CD4-positive, alpha-beta memory T cell (primary cell): ENCODE results near the gene PRSS38. TPM values are rescaled to one million over a fixed set of nuclear protein-coding genes. Genes with fewer than 3 reads are reported as not detected.

Source experiments
- CTCF ChIA-PET: fragments of 350-600 bp; sonication (Branson Sonifier 250); formaldehyde crosslinking; loops from one replicate; lab custom pipeline; 2021; ENCODE audit warnings: inconsistent platforms; ENCODE audit not compliant: partially characterized antibody; lab: Charles Lee
- POLR2A ChIA-PET: fragments of 350-600 bp; sonication (Branson Sonifier 250); formaldehyde crosslinking; loops from one replicate; lab custom pipeline; 2021; ENCODE audit not compliant: partially characterized antibody; lab: Charles Lee
- DNase-seq, 5 donors: peaks; one replicate each; pipeline versions ENCODE4 v3.0.0 to v3.0.0-alpha.2; 2020 to 2022; ENCODE audit warnings: mixed read lengths in 1 of 5
- H3K27ac ChIP-seq: one replicate; pipeline ENCODE4 v1.7.0; 2013; ENCODE audit warnings: low read depth, low read length
- H3K27me3 ChIP-seq: 2 replicates; pipeline ENCODE4 v1.7.0; 2013; ENCODE audit warnings: mild to moderate bottlenecking, low read length, moderate library complexity; ENCODE audit not compliant: insufficient read depth
- H3K36me3 ChIP-seq: 2 replicates; pipeline ENCODE4 v1.7.0; 2013; ENCODE audit warnings: mild to moderate bottlenecking, low read length, moderate library complexity; ENCODE audit not compliant: insufficient read depth
- H3K4me1 ChIP-seq: 2 replicates; pipeline ENCODE4 v1.7.0; 2013; ENCODE audit warnings: mild to moderate bottlenecking, low read length, moderate library complexity; ENCODE audit not compliant: insufficient read depth
- H3K4me3 ChIP-seq, 2 donors: one replicate each; pipeline ENCODE4 v1.7.0; 2013; ENCODE audit warnings: low read length in 2 of 2, mild to moderate bottlenecking in 1 of 2
- H3K9me3 ChIP-seq, 2 donors: one replicate each; pipeline ENCODE4 v1.7.0; 2013; ENCODE audit warnings: low read length in 2 of 2, control low read depth in 1 of 2; ENCODE audit not compliant: control insufficient read depth in 1 of 2
- H3K27ac Mint-ChIP-seq, 7 donors: one replicate each; pipeline ENCODE4 v1.8.0; 2020 to 2021; ENCODE audit warnings: mixed read lengths in 7 of 7, mild to moderate bottlenecking in 6 of 7, inconsistent platforms in 3 of 7, moderate library complexity in 3 of 7
- H3K27me3 Mint-ChIP-seq, 2 donors: one replicate each; pipeline ENCODE4 v1.8.0; 2020 to 2021; ENCODE audit warnings: mixed read lengths in 2 of 2
- H3K36me3 Mint-ChIP-seq, 2 donors: one replicate each; pipeline ENCODE4 v1.8.0; 2020 to 2021; ENCODE audit warnings: mixed read lengths in 2 of 2, inconsistent platforms in 1 of 2, mild to moderate bottlenecking in 1 of 2
- H3K4me1 Mint-ChIP-seq, 4 donors: one replicate each; pipeline ENCODE4 v1.8.0; 2020 to 2021; ENCODE audit warnings: mixed read lengths in 4 of 4, mild to moderate bottlenecking in 1 of 4
- H3K4me3 Mint-ChIP-seq, 8 donors: one replicate each; pipeline ENCODE4 v1.8.0; 2020 to 2021; ENCODE audit warnings: mixed read lengths in 8 of 8, mild to moderate bottlenecking in 7 of 8, moderate library complexity in 6 of 8, inconsistent platforms in 3 of 8
- H3K9me3 Mint-ChIP-seq, 8 donors: one replicate each; pipeline ENCODE4 v1.8.0; 2020 to 2021; ENCODE audit warnings: mixed read lengths in 8 of 8, mild to moderate bottlenecking in 5 of 8, inconsistent platforms in 3 of 8, moderate library complexity in 1 of 8
- intact Hi-C: fragments of 100-400 bp; cut with micrococcal nuclease; formaldehyde crosslinking; loops from one replicate; pipeline ENCODE4 v1.15.1; 2023
- polyA plus RNA-seq, 2 donors: library from polyadenylated mRNA; unstranded; fragments of 300-500 nt; fragmentation: Illumina TruSeq; gene quantifications; one replicate each; pipeline ENCODE4 v1.2.3, GENCODE V29; 2021
- total RNA-seq, 2 experiments: library from RNA; stranded (reverse); gene quantifications; one replicate each; pipeline ENCODE4 v1.2.3, GENCODE V29; 2021

PRSS38 gene
- total and polyA plus RNA-seq, 4 experiments from 2014 or later = not detected

DNA sequence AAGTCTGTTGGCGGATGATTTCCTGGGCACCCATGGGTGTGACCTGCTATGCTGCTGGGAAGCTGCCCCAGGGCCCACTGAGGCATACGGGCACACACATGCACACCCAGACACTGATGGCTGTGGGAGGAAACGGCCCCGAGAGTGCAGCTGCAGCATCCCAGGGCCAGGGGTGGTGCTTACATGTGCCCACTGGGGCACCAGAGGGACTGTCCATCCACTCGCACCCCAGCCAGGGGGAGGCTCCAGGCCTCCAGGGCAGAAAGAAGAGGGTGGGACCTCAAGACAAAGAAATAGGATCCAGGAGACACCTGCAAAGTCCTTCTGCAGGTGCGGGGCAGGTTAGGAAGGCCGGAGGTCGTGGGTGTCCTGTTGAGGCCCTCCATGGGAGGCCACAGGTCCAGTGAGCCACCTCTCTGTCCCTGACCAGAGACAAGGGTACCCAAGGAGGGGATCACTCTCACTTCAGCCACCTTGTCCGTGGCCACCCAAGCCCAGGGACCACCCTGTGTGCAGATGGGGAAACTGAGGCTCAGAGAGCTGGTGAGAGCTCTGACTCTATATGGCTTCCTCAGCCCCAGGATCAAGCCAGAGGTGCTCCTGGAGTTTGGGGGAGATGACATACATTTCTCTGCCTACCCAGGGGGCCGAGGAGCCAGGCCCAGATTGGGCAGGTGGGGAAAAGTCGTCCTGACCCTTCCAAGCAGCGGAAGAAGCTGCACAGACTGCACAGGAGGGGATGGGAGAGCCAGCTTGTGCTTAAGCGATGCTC, 75.2 kb downstream of the PRSS38 start:
- no peaks in the 10 kb centered on the region for H3K36me3 Mint-ChIP-seq
- DNase-seq = no peak
- no peak overlapping the region for H3K4me3 ChIP-seq
- H3K27me3 ChIP-seq = no peaks in the 10 kb centered on the region
- intact Hi-C loops = no loop called here
- peak overlapping the region in 4 of 7 donors; percentile 23 to 68 (median 53) for H3K27ac Mint-ChIP-seq
- CTCF ChIA-PET = no interaction called here
- H3K9me3 ChIP-seq = no peaks in the 10 kb centered on the region
- no peaks in the 10 kb centered on the region for H3K36me3 ChIP-seq
- H3K9me3 Mint-ChIP-seq = no peaks in the 10 kb centered on the region
- peaks cover 31% of the 10 kb centered on the region for H3K4me1 ChIP-seq
- no peaks in the 10 kb centered on the region for H3K27me3 Mint-ChIP-seq
- H3K27ac ChIP-seq = no peak overlapping the region
- H3K4me1 Mint-ChIP-seq = peaks cover 6 to 31% (median 21%) of the 10 kb centered on the region in 4 donors
- no peak overlapping the region for H3K4me3 Mint-ChIP-seq
- POLR2A ChIA-PET = no interaction called here

DNA sequence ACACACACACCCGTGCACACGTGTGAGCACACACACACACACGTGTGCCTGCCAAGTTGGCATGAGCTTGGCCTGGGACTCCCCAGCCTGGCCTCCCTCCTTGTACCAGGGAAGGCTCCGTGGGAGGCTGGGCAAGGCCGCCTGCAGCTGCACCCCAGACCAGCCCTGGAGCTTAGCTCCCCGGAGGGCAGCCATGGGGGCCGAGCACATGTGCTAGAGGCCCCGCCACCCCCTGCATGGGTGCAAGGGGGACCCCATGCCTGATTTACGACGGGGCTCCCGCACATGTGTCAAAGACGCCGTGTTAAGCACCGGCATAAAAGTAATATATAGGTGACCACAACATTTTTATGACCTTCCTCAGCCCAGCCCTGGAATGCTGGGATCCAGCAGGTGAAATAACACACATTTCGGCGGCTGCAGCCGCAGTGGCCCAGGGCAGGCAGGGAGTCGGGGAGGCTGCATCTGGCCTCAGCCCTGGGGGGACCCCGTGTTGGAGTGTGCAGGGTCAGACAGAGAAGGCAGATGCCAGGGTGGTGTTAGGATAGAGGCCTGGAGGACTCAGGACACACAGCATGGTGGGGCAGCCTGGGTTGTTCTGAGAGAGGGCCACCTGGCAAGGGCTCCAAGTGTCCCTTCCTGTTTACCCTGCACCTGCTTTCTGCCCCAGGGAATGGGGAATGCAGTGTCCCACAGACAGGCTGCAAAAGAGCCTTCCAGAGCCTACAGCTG, 75.9 kb downstream of the PRSS38 start:
- Histone ChIP-seq H3K4me1 (peaks cover 23% of the 10 kb centered on the region), H3K27ac (no peak overlapping the region), H3K9me3 (no peaks in the 10 kb centered on the region), H3K4me3 (no peak overlapping the region), H3K36me3 (no peaks in the 10 kb centered on the region), H3K27me3 (no peaks in the 10 kb centered on the region)
- Mint-ChIP-seq H3K9me3 (no peaks in the 10 kb centered on the region), H3K27me3 (no peaks in the 10 kb centered on the region), H3K36me3 (no peaks in the 10 kb centered on the region), H3K27ac (peak overlapping the region in 2 of 7 donors; percentile 36 to 46), H3K4me1 (peaks cover 3 to 28% (median 16%) of the 10 kb centered on the region in 4 donors), H3K4me3 (no peak overlapping the region)
- DNase-seq = no peak
- ChIA-PET CTCF (no interaction called here), POLR2A (interaction anchor here (0.8 kb wide), 1 partner anchor 103 kb away, joined by 3 read pairs; no protein-coding TSS in a partner anchor)
- intact Hi-C loops = no loop called here

DNA sequence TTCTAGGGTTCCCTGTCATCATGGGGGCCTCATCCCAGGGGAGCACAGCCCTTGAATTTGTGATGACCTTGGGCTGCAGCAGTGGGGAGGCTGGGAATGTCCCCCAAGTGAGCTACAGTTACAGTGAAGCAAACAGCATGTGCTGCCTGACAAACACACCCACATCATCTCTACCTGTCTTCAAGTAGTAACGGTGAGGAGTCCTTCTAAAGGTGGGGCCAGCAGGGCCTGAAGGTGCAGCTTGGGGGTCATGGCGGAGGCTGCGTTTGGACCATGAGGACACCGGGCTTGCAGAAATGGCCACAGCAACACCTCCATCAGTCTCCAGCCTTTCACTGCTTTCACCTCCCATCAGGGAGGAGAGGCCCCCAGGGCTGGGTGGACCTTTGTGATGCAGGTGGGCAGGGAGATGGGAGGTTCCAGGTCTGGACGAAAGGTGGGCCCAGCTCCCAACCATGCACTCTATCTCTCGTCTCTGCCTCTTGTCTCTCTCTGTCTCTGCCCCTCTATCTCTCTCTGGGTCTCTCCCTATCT, 76.5 kb downstream of the PRSS38 start:
- CTCF ChIA-PET = no interaction called here
- POLR2A ChIA-PET = interaction anchor here (0.8 kb wide), 1 partner anchor 104 kb away, joined by 3 read pairs; no protein-coding TSS in a partner anchor
- intact Hi-C loops = no loop called here
- Histone ChIP-seq H3K36me3 (no peaks in the 10 kb centered on the region), H3K4me1 (peaks cover 17% of the 10 kb centered on the region), H3K4me3 (no peak overlapping the region), H3K27ac (no peak overlapping the region), H3K27me3 (no peaks in the 10 kb centered on the region), H3K9me3 (no peaks in the 10 kb centered on the region)
- no peak for DNase-seq
- peaks cover 3 to 22% (median 12%) of the 10 kb centered on the region in 4 donors for H3K4me1 Mint-ChIP-seq
- no peaks in the 10 kb centered on the region for H3K36me3 Mint-ChIP-seq
- H3K27ac Mint-ChIP-seq = peak overlapping the region in 2 of 7 donors; percentile 36 to 46
- H3K27me3 Mint-ChIP-seq = no peaks in the 10 kb centered on the region
- no peak overlapping the region for H3K4me3 Mint-ChIP-seq
- no peaks in the 10 kb centered on the region for H3K9me3 Mint-ChIP-seq

DNA sequence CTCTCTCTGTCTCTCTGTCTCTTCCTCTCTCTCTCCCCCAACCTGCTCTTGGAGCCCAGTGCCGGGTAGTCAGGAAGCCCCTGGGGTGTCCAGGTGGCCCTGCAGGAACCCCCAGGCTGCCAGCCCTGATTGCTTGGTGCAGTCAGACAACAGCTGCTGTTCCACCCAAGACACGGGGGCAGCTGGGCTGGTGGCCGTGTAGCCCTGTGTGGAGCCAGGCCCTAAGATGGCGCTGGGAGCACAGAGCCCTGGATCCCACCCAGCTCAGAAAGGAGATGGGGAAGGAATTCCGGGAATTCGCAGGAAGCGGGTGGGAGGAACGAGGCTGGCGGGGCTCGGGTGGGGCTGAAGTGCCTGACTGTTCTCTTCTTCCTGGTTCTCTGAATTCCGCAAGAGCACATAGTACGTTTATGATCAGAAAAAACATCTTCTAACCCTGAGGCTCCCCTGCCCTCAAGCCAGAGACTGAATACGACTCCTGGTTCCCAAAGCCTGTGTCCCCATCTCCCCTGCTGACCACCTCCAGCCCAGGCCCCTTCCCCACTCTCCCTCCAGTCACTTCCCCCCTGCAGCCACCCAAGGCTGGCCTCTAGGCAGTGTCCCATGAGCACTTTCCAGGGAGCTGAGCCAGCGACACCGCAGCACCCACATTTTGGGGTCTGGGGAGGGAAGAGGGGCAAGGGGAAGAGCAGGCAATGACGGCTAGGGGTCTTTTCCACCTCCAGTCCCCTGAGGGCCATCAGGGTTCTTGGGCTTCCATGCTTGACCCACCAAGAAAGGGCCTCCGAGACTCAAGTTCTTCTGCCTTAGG, 77.2 kb downstream of the PRSS38 start:
- CTCF ChIA-PET = no interaction called here
- intact Hi-C loops = no loop called here
- POLR2A ChIA-PET = no interaction called here
- Mint-ChIP-seq H3K27ac (peak overlapping the region in 4 of 7 donors; percentile 22 to 88 (median 52)), H3K36me3 (no peaks in the 10 kb centered on the region), H3K9me3 (no peaks in the 10 kb centered on the region), H3K4me3 (no peak overlapping the region), H3K27me3 (no peaks in the 10 kb centered on the region), H3K4me1 (peaks cover 3 to 23% (median 12%) of the 10 kb centered on the region in 4 donors)
- no peaks in the 10 kb centered on the region for H3K36me3 ChIP-seq
- no peak overlapping the region for H3K27ac ChIP-seq
- DNase-seq = no peak
- peaks cover 10% of the 10 kb centered on the region for H3K4me1 ChIP-seq
- no peaks in the 10 kb centered on the region for H3K27me3 ChIP-seq
- no peaks in the 10 kb centered on the region for H3K9me3 ChIP-seq
- H3K4me3 ChIP-seq = no peak overlapping the region

DNA sequence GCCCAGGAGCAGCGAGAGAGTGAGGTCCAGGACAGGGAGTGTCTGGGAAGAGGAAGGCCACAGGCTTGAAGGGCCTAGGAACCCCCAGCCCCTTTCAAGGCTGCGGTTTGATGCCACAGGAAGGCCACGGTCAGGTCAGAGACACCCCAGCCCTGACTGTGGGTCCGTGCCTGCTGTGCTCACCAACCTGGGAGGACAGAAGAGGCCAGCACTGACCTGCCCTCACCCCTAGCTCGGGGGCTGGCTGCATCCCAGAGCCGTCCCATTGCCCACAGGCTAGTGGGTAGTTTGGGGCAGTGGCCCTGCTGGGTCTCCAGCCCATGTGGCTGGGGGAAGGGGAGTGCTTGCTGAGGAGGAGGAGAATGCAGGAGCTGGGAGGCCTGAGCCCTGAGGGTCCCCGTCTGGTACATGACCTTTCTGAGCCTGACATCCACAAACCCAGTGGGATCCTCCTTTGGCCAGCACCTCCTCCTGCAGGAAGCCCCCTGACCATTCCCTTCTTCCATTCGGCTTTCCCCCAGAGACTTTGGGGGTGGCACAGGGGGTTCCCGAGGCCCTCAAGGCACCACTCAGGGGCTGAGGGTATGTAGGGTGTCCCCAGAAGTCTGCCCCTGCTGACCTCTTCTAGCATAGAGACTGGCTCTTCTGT, 77.9 kb downstream of the PRSS38 start:
- CTCF ChIA-PET = interaction anchor here (0.6 kb wide), 1 partner anchor 955 kb away, joined by 4 read pairs; no protein-coding TSS in a partner anchor
- Mint-ChIP-seq H3K36me3 (no peaks in the 10 kb centered on the region), H3K27me3 (no peaks in the 10 kb centered on the region), H3K4me3 (no peak overlapping the region), H3K9me3 (no peaks in the 10 kb centered on the region), H3K4me1 (peaks cover 2 to 19% (median 12%) of the 10 kb centered on the region in 4 donors), H3K27ac (peak overlapping the region in 1 of 7 donors; percentile 42)
- no peaks in the 10 kb centered on the region for H3K36me3 ChIP-seq
- POLR2A ChIA-PET = no interaction called here
- intact Hi-C loops = no loop called here
- H3K27me3 ChIP-seq = no peaks in the 10 kb centered on the region
- H3K4me3 ChIP-seq = no peak overlapping the region
- H3K9me3 ChIP-seq = no peaks in the 10 kb centered on the region
- no peak overlapping the region for H3K27ac ChIP-seq
- peaks cover 3% of the 10 kb centered on the region for H3K4me1 ChIP-seq
- no peak for DNase-seq

DNA sequence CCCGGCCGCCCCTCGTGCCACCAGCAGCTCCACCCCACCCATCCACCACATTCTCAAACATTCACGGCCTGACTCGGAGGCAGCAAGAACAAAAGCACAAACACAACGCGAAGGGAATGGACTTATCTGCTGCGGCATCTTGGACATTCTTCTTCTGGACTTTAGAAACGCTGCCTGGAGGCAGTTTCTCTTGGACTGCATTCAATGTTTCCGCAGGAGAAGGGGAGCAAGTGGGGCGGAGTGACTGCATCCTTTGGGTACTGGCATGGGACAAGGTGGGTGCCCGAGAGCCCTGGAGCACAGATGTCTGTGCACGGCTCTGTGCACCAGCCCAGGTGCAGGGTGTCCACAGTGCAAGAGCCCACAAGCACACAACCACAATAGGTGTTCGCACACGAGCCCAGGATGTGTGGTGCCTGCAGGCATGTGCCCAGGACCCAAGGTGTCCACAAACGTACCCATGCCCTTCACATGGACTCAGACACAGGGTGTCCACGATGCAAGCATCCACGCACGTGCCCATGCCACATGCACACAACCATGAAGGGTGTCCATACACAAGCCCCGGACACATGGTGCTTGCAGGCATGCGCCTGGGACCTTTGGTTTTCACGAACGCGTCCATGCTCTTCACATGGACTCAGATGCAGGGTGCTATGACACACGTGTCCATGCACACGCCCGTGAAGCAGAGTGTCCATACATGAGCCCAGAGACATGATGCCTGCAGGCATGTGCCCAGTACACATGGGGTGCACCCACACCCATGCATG, 78.7 kb downstream of the PRSS38 start:
- intact Hi-C loops = no loop called here
- Mint-ChIP-seq H3K4me3 (no peak overlapping the region), H3K36me3 (no peaks in the 10 kb centered on the region), H3K4me1 (peaks cover 6 to 13% (median 11%) of the 10 kb centered on the region in 4 donors), H3K27ac (peak overlapping the region in 1 of 7 donors; percentile 42), H3K27me3 (no peaks in the 10 kb centered on the region), H3K9me3 (no peaks in the 10 kb centered on the region)
- CTCF ChIA-PET = interaction anchor here (0.6 kb wide), 1 partner anchor 955 kb away, joined by 4 read pairs; no protein-coding TSS in a partner anchor
- no peaks in the 10 kb centered on the region for H3K9me3 ChIP-seq
- no peaks in the 10 kb centered on the region for H3K27me3 ChIP-seq
- DNase-seq = no peak
- H3K4me1 ChIP-seq = no peaks in the 10 kb centered on the region
- H3K4me3 ChIP-seq = no peak overlapping the region
- POLR2A ChIA-PET = no interaction called here
- no peak overlapping the region for H3K27ac ChIP-seq
- no peaks in the 10 kb centered on the region for H3K36me3 ChIP-seq
